NCI-H1092 (cell line): Measurements from ENCODE around the gene SPEM2.
"Not testable (repeated sequence)": the region's sequence is repeated elsewhere in the genome, so short reads cannot be mapped to it uniquely, and the experiment has no call there.

Experiments
- DNase-seq: peaks from one replicate; lab custom pipeline; 2025; lab: John Stamatoyannopoulos, UW

SPEM2 gene

DNA sequence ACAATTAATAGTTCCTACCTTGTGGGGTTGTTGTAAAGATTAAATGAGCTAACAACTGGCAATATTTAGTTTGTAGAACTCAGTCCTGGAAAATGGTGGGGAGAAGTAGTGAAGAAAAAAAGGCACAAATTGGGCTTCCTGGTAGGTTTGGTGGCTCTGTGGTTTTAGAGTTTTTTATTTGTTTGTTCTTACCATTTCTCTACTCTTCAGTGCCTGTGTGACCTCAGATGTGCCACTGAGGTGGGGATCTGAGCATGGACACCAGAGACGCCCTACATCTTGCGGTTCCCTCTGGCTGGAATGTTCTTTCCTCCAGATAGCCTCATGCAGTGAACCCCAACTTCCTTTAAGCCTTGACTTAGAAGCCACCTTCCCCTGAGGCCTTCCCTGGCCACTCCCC, 46.3 kb downstream of the SPEM2 start:
- no peak for DNase-seq

DNA sequence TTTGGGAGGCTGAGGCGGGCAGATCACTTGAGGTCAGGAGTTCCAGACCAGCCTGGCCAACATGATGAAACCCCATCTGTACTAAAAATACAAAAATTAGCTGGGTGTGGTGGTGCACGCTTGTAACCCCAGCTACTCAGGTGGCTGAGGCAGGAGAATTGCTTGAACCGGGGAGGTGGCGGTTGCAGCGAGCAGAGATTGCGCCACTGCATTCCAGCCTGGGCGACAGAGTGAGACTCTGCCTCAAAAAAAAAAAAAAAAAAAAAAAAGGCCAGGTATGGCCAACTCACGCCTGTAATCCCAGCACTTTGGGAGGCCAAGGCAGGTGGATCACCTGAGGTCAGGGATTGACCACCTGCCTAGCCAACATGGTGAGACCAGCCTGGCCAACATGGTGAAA, 49.4 kb downstream of the SPEM2 start:
- not testable (repeated sequence) for DNase-seq

DNA sequence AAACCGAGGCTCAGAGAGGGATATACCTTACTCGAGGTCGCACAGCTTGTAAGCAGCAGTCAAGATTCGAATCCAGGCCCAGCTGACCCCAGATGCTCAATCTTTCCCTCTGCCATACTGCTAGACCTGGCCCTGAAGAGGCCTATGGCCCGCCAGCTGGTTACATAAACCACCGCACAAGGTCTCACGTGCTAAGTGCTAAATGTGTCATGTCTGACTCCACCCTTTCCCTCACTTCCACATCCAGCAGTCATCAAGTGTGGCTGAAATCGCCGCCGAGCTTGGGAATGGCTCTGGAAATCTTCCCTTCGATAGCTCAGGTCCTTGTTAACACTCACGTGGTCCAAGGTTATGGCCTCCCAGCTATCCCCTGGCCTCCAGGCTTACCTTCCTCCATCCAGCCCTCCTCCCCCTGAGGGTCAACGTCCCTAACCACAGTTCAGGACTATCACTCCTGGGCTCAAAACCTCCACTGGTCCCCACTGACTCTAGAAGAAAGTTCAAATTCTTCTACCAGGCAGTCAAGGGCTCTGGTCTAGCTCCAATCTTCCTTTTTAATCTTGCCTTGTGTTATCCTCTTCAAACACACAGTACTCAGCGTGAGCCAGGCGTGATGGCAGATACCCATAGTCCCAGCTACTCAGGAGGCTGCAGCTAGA, 50.5 kb downstream of the SPEM2 start:
- DNase-seq = no peak

DNA sequence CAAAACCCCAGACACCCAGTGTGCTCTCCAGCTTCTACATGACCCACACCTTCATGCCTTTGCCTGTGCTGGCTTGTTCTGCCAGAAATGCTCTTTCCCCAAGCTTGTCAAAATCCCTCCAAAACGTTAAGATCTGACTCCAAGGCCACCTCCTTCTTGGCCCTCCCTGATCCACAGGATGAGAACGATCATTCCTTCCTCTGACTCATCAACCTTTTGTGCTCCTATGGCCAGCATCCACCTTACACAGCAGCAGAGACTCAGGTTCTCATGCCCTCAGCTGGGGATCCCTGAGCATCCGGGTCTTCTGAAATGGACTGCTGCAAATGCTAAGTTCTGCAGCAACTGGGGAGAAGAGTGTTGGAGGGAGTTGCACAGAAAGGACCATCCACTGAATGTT, 51.1 kb downstream of the SPEM2 start:
- DNase-seq = no peak

DNA sequence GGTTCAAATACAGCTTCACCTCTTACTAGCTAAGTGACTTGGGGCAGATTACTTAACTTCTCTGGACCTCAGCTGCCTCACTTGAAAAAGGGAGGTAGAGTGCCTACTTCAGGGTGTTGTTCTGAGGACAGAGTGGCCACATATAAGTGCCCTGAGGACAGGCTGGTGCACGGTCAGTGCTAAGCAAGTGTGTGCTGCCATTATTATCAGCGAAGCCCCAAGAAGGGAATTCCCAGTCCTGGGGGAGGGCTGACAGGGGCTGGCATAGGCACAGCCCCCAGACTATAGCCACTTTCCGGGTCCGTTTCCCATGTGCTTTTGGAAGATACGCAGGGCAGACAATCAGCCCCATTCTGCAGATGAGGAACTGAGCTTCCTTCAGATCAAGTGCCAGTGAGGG, 51.5 kb downstream of the SPEM2 start:
- no peak for DNase-seq
